T-helper 1 cell treated with Interleukin-12 subunit alpha and Interleukin-12 subunit beta and Interleukin-4 antibody, amounts not matched to agents 30 μg/mL and 1 μg/mL, for 36 hours (primary cell): Measurements from ENCODE around the gene CSF3.
"Not testable (repeated sequence)": the region's sequence is repeated elsewhere in the genome, so short reads cannot be mapped to it uniquely, and the experiment has no call there.

Source experiments
- H3K27ac Mint-ChIP-seq: one replicate; pipeline ENCODE4 v1.8.0; 2021; ENCODE audit warnings: mild to moderate bottlenecking, mixed read lengths
- H3K27me3 Mint-ChIP-seq: one replicate; pipeline ENCODE4 v1.8.0; 2021; ENCODE audit warnings: low read depth, mixed read lengths
- H3K36me3 Mint-ChIP-seq: one replicate; pipeline ENCODE4 v1.8.0; 2021; ENCODE audit warnings: low read depth, mixed read lengths
- H3K4me1 Mint-ChIP-seq: one replicate; pipeline ENCODE4 v1.8.0; 2021; ENCODE audit warnings: low read depth, mixed read lengths
- H3K4me3 Mint-ChIP-seq: one replicate; pipeline ENCODE4 v1.8.0; 2021; ENCODE audit warnings: mild to moderate bottlenecking, moderate library complexity, mixed read lengths
- H3K9me3 Mint-ChIP-seq: one replicate; pipeline ENCODE4 v1.8.0; 2021; ENCODE audit warnings: mixed read lengths

The CSF3 gene

GRCh38 chr17:39981207-39981741 lies 34.0 kb upstream of the CSF3 start:
- H3K4me1 Mint-ChIP-seq: peaks cover 21% of the 10 kb centered on the region
- H3K4me3 Mint-ChIP-seq: peak overlapping the region; percentile 96
- H3K27me3 Mint-ChIP-seq: peaks cover 15% of the 10 kb centered on the region
- H3K27ac Mint-ChIP-seq: peak overlapping the region; percentile 92
- no peaks in the 10 kb centered on the region for H3K9me3 Mint-ChIP-seq
- H3K36me3 Mint-ChIP-seq: peaks cover 17% of the 10 kb centered on the region

GRCh38 chr17:39981766-39982375 lies 33.4 kb upstream of the CSF3 start:
- Mint-ChIP-seq H3K4me3 (peak overlapping the region; percentile 96), H3K4me1 (peaks cover 21% of the 10 kb centered on the region), H3K27me3 (peaks cover 15% of the 10 kb centered on the region), H3K27ac (peak overlapping the region; percentile 92), H3K36me3 (peaks cover 22% of the 10 kb centered on the region), H3K9me3 (no peaks in the 10 kb centered on the region)

GRCh38 chr17:39988206-39988810 lies 26.9 kb upstream of the CSF3 start:
- no peaks in the 10 kb centered on the region for H3K9me3 Mint-ChIP-seq
- no peak overlapping the region for H3K27ac Mint-ChIP-seq
- H3K27me3 Mint-ChIP-seq: no peaks in the 10 kb centered on the region
- peaks cover 66% of the 10 kb centered on the region for H3K36me3 Mint-ChIP-seq
- H3K4me3 Mint-ChIP-seq: no peak overlapping the region
- peaks cover 2% of the 10 kb centered on the region for H3K4me1 Mint-ChIP-seq

- Mint-ChIP-seq H3K27ac (no peak overlapping the region), H3K4me3 (no peak overlapping the region), H3K27me3 (no peaks in the 10 kb centered on the region), H3K36me3 (peaks cover 59% of the 10 kb centered on the region), H3K9me3 (no peaks in the 10 kb centered on the region), H3K4me1 (peaks cover 2% of the 10 kb centered on the region)
Measured at GRCh38 chr17:39994448-39994847, 20.8 kb upstream of the CSF3 start.

GRCh38 chr17:39995438-39995837 lies 19.8 kb upstream of the CSF3 start:
- Mint-ChIP-seq H3K36me3 (peaks cover 50% of the 10 kb centered on the region), H3K4me1 (peaks cover 2% of the 10 kb centered on the region), H3K27ac (no peak overlapping the region), H3K9me3 (no peaks in the 10 kb centered on the region), H3K27me3 (no peaks in the 10 kb centered on the region), H3K4me3 (no peak overlapping the region)

GRCh38 chr17:39996162-39996561 lies 19.1 kb upstream of the CSF3 start:
- Mint-ChIP-seq H3K27me3 (no peaks in the 10 kb centered on the region), H3K36me3 (peaks cover 45% of the 10 kb centered on the region), H3K9me3 (no peaks in the 10 kb centered on the region), H3K27ac (no peak overlapping the region), H3K4me1 (peaks cover 2% of the 10 kb centered on the region), H3K4me3 (no peak overlapping the region)

- H3K36me3 Mint-ChIP-seq: peaks cover 42% of the 10 kb centered on the region
- H3K9me3 Mint-ChIP-seq: no peaks in the 10 kb centered on the region
- no peak overlapping the region for H3K27ac Mint-ChIP-seq
Measured at GRCh38 chr17:39996800-39997199, 18.4 kb upstream of the CSF3 start.

GRCh38 chr17:39997543-39997942 lies 17.7 kb upstream of the CSF3 start:
- no peaks in the 10 kb centered on the region for H3K9me3 Mint-ChIP-seq
- H3K27ac Mint-ChIP-seq: no peak overlapping the region
- H3K4me1 Mint-ChIP-seq: peaks cover 2% of the 10 kb centered on the region
- H3K36me3 Mint-ChIP-seq: peaks cover 39% of the 10 kb centered on the region
- no peak overlapping the region for H3K4me3 Mint-ChIP-seq
- H3K27me3 Mint-ChIP-seq: no peaks in the 10 kb centered on the region

More at GRCh38 chr17:39996800-39997199, 18.4 kb upstream of the CSF3 start:
- Mint-ChIP-seq H3K4me1 (peaks cover 2% of the 10 kb centered on the region), H3K4me3 (no peak overlapping the region), H3K27me3 (no peaks in the 10 kb centered on the region)

- no peaks in the 10 kb centered on the region for H3K27me3 Mint-ChIP-seq
Measured at GRCh38 chr17:39999067-39999466, 16.2 kb upstream of the CSF3 start.

GRCh38 chr17:40000161-40000560 lies 15.1 kb upstream of the CSF3 start:
- H3K4me1 Mint-ChIP-seq: peaks cover 2% of the 10 kb centered on the region
- H3K4me3 Mint-ChIP-seq: no peak overlapping the region
- no peaks in the 10 kb centered on the region for H3K9me3 Mint-ChIP-seq
- H3K27me3 Mint-ChIP-seq: peaks cover 6% of the 10 kb centered on the region
- H3K27ac Mint-ChIP-seq: no peak overlapping the region
- peaks cover 14% of the 10 kb centered on the region for H3K36me3 Mint-ChIP-seq

More at GRCh38 chr17:39999067-39999466, 16.2 kb upstream of the CSF3 start:
- no peaks in the 10 kb centered on the region for H3K9me3 Mint-ChIP-seq
- peaks cover 2% of the 10 kb centered on the region for H3K4me1 Mint-ChIP-seq
- no peak overlapping the region for H3K4me3 Mint-ChIP-seq
- H3K27ac Mint-ChIP-seq: no peak overlapping the region
- H3K36me3 Mint-ChIP-seq: peaks cover 25% of the 10 kb centered on the region

- not testable (repeated sequence) for H3K36me3 Mint-ChIP-seq, H3K4me1 Mint-ChIP-seq, H3K27me3 Mint-ChIP-seq, H3K4me3 Mint-ChIP-seq, H3K9me3 Mint-ChIP-seq, H3K27ac Mint-ChIP-seq
Measured at GRCh38 chr17:40001335-40001734, 13.9 kb upstream of the CSF3 start.

- Mint-ChIP-seq H3K27ac (no peak overlapping the region), H3K9me3 (no peaks in the 10 kb centered on the region), H3K4me3 (no peak overlapping the region), H3K27me3 (peaks cover 6% of the 10 kb centered on the region), H3K36me3 (no peaks in the 10 kb centered on the region), H3K4me1 (no peaks in the 10 kb centered on the region)
Measured at GRCh38 chr17:40004072-40004471, 11.2 kb upstream of the CSF3 start.

GRCh38 chr17:40004712-40005111 lies 10.5 kb upstream of the CSF3 start:
- H3K27ac Mint-ChIP-seq: no peak overlapping the region
- H3K27me3 Mint-ChIP-seq: peaks cover 6% of the 10 kb centered on the region

GRCh38 chr17:40005520-40005919 lies 9.7 kb upstream of the CSF3 start:
- Mint-ChIP-seq H3K9me3 (no peaks in the 10 kb centered on the region), H3K27ac (no peak overlapping the region), H3K36me3 (no peaks in the 10 kb centered on the region), H3K27me3 (peaks cover 6% of the 10 kb centered on the region), H3K4me3 (no peak overlapping the region), H3K4me1 (peaks cover 2% of the 10 kb centered on the region)

More at GRCh38 chr17:40004712-40005111, 10.5 kb upstream of the CSF3 start:
- Mint-ChIP-seq H3K4me1 (no peaks in the 10 kb centered on the region), H3K36me3 (no peaks in the 10 kb centered on the region), H3K4me3 (no peak overlapping the region), H3K9me3 (no peaks in the 10 kb centered on the region)

- not testable (repeated sequence) for H3K4me3 Mint-ChIP-seq, H3K4me1 Mint-ChIP-seq
Measured at GRCh38 chr17:40010946-40011500, 4.2 kb upstream of the CSF3 start.

More at GRCh38 chr17:40010946-40011500, 4.2 kb upstream of the CSF3 start:
- H3K9me3 Mint-ChIP-seq, H3K27ac Mint-ChIP-seq, H3K27me3 Mint-ChIP-seq, H3K36me3 Mint-ChIP-seq: not testable (repeated sequence)
